Smooth muscle cell (in vitro differentiated cells): ENCODE results near the gene CREB3L2. TPM values are rescaled to one million over a fixed set of nuclear protein-coding genes. Genes with fewer than 3 reads are reported as not detected.

Experiments
- DNase-seq: peaks from one replicate; lab custom pipeline; 2025; ENCODE audit not compliant: unreplicated experiment; lab: John Stamatoyannopoulos, UW
- H2AFZ ChIP-seq: fragments of 200-600 bp; sonication (generic); 2 replicates; pipeline ENCODE4 v1.6.0; 2016; ENCODE audit warnings: antibody characterized with exemption, low read depth, mild to moderate bottlenecking
- H3F3A ChIP-seq: fragments of 200-600 bp; sonication (generic); 2 replicates; pipeline ENCODE4 v1.6.0; 2017; ENCODE audit warnings: antibody characterized with exemption, low read depth
- H3K27ac ChIP-seq: fragments of 200-600 bp; sonication (generic); 2 replicates; pipeline ENCODE4 v1.5.1; 2016; ENCODE audit warnings: low read depth, mild to moderate bottlenecking
- H3K27me3 ChIP-seq: fragments of 200-600 bp; sonication (generic); 2 replicates; pipeline ENCODE4 v1.6.1; 2016; ENCODE audit warnings: low read depth, mild to moderate bottlenecking
- H3K36me3 ChIP-seq: fragments of 200-600 bp; sonication (generic); 2 replicates; pipeline ENCODE4 v1.5.1; 2016; ENCODE audit warnings: low read depth
- H3K4me1 ChIP-seq: fragments of 200-600 bp; sonication (generic); 2 replicates; pipeline ENCODE4 v1.5.1; 2016; ENCODE audit warnings: low read depth
- H3K4me2 ChIP-seq: fragments of 200-600 bp; sonication (generic); 2 replicates; pipeline ENCODE4 v1.6.0; 2016; ENCODE audit warnings: mild to moderate bottlenecking
- H3K4me3 ChIP-seq: fragments of 200-600 bp; sonication (generic); 2 replicates; pipeline ENCODE4 v1.5.1; 2016; ENCODE audit warnings: mild to moderate bottlenecking
- H3K79me2 ChIP-seq: fragments of 200-600 bp; sonication (generic); 2 replicates; pipeline ENCODE4 v1.6.0; 2016; ENCODE audit warnings: low read depth, mild to moderate bottlenecking
- H3K9ac ChIP-seq: fragments of 200-600 bp; sonication (generic); 2 replicates; pipeline ENCODE4 v1.6.0; 2016; ENCODE audit warnings: low read depth
- H3K9me3 ChIP-seq: fragments of 200-600 bp; sonication (generic); replicated peaks from 2 replicates; pipeline ENCODE4 v1.5.1; 2016; ENCODE audit warnings: low read depth
- H4K20me1 ChIP-seq: fragments of 200-600 bp; sonication (generic); 2 replicates; pipeline ENCODE4 v1.6.0; 2016; ENCODE audit warnings: low read depth
- WGBS: methylation state at CpG from one replicate; pipeline ENCODE4 v1.1.7; 2016; ENCODE audit warnings: low lambda C conversion rate; 5-methylcytosine and 5-hydroxymethylcytosine counted together
- polyA plus RNA-seq: library from polyadenylated mRNA; unstranded; fragments of >200 nt; fragmentation: Nextera tagmentation; extraction: Ambion mirVana; gene quantifications from 2 replicates; pipeline ENCODE4 v1.2.1, GENCODE V29; 2016
- total RNA-seq: library from RNA; depleted of rRNA; stranded (reverse); fragments of >200 nt; gene quantifications from 2 replicates; pipeline ENCODE4 v1.2.3, GENCODE V29; 2014
- TF ChIP-seq, protein P1 (sequence below): fragments of 200-600 bp; sonication (generic); IDR thresholded peaks from 2 replicates; pipeline ENCODE4 v1.5.1; 2017; ENCODE audit warnings: borderline replicate concordance, mild to moderate bottlenecking, antibody characterized with exemption; ENCODE audit not compliant: insufficient read depth, poor library complexity, severe bottlenecking

Gene CREB3L2
- total and polyA plus RNA-seq, 2 experiments from 2014 or later: 27.4 to 69.1 TPM

DNA sequence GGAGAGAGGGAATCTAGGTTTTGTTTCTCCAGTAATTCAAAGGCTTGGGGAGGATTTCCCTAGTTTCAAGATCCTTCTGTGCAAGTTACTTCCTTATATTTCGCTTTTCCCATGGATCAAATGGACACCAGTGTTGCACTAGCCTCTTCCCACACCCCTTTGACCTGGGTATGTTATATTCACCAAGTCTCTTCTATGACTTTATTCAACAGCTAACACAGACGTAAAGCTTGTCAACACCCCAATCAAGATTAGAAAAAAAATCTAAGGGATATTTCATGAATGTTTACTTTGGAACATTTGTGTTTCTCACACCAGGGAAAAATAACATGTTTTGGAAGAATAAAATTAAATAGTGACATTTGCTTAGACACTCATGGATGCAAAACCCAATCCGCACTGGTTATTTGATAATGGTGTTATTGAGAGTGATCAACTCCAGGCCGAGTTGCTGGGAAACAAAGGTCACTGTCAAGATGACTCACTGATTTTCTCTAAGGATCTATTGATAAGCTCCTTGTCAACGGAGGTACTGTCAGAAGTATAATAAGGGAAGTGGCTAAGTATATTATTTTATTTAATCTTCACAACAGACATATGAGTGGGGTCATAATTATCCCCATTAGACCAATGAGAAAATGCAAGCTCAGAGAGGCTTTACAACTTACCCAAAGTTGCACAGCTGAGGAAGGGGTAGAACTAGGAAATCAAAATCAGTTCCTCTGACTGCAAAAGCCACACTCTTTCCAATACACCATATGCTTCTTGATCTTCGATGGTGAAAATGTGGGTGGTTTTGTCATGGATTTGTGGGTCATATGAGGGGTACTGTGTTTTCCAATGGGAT is 52.2 kb downstream of the CREB3L2 start:
- TF ChIP-seq, protein P1, sequence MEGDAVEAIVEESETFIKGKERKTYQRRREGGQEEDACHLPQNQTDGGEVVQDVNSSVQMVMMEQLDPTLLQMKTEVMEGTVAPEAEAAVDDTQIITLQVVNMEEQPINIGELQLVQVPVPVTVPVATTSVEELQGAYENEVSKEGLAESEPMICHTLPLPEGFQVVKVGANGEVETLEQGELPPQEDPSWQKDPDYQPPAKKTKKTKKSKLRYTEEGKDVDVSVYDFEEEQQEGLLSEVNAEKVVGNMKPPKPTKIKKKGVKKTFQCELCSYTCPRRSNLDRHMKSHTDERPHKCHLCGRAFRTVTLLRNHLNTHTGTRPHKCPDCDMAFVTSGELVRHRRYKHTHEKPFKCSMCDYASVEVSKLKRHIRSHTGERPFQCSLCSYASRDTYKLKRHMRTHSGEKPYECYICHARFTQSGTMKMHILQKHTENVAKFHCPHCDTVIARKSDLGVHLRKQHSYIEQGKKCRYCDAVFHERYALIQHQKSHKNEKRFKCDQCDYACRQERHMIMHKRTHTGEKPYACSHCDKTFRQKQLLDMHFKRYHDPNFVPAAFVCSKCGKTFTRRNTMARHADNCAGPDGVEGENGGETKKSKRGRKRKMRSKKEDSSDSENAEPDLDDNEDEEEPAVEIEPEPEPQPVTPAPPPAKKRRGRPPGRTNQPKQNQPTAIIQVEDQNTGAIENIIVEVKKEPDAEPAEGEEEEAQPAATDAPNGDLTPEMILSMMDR: no peak
- H3K4me1 ChIP-seq: peaks cover 25% of the 10 kb centered on the region
- H3K9ac ChIP-seq: no peak overlapping the region
- DNase-seq: no peak
- no peak overlapping the region for H3K4me3 ChIP-seq
- H3K36me3 ChIP-seq: no peaks in the 10 kb centered on the region
- peak overlapping the region; percentile 37 for H3K27ac ChIP-seq
- peaks cover 79% of the 10 kb centered on the region for H3K79me2 ChIP-seq
- no peaks in the 10 kb centered on the region for H3K9me3 ChIP-seq
- H3F3A ChIP-seq: peaks cover 12% of the 10 kb centered on the region
- WGBS: 72% methylated on average over 6 of the region's 6 CpGs
- H3K27me3 ChIP-seq: no peaks in the 10 kb centered on the region
- no peak overlapping the region for H3K4me2 ChIP-seq
- H4K20me1 ChIP-seq: peaks cover 76% of the 10 kb centered on the region
- H2AFZ ChIP-seq: no peak overlapping the region

DNA sequence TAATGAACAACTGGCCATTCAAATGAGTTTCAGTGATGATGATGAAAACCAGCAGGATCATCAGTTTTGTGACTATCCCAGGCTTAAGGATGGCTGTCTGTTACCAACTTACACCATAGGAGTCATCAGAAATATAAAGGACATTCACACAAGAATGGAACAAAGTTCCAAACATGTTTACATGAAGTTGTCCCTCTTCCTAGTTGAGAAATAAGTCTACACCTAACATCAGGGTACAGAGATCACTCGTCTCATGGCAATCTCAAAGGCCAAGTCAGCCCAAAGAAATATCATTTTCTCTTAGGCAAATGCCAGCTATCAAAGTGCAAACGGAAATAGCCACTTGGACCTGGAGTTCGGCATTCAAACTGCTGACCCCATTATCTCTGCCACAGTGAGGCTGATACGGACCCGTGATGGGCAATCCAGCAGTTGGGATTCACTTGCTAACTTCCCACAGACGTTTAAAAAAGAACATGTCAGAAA is 53.0 kb downstream of the CREB3L2 start:
- Histone ChIP-seq H3K27ac (no peak overlapping the region), H3K9ac (no peak overlapping the region), H3K9me3 (no peaks in the 10 kb centered on the region), H4K20me1 (peaks cover 70% of the 10 kb centered on the region), H2AFZ (no peak overlapping the region), H3K36me3 (no peaks in the 10 kb centered on the region), H3K79me2 (peaks cover 79% of the 10 kb centered on the region), H3K27me3 (no peaks in the 10 kb centered on the region), H3K4me1 (peaks cover 25% of the 10 kb centered on the region), H3K4me2 (no peak overlapping the region), H3K4me3 (no peak overlapping the region), H3F3A (peaks cover 8% of the 10 kb centered on the region)
- TF ChIP-seq, protein P1: no peak
- no peak for DNase-seq
- 92% methylated on average over 6 of the region's 6 CpGs for WGBS

DNA sequence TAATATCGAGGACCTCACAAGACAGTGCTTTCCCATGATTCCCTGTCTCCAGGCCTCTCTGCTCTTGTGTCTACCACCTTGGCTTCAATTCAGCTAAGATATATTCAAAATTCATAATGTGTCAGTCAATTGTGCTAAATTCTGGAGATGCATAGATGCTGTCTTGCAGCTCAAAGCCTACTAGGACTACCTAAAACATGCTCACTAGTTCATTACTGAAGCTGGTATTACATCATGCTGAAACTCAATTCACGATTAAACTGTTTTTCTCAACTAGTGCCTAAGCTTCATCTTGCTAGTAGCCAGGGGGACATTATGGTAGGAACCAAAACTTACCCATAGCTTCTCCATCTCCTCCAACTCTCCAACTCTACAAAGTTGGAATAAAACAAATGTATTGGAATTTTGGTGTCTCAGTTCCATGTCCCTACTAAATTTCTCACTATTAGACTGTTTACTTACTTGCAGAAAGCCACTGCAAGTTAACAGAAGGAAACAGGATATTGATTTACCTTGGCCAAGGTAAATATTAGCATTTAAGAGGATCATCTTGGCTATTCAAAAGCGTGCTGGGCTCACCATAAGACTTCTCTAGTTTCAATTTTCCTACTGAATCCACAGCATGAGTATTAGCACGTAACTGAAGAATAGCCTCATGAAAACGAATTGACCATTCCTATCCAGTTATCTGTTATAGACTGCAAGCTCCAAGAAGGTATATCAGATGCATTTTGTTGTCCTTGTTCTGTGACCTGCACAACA is 53.6 kb downstream of the CREB3L2 start:
- no peaks in the 10 kb centered on the region for H3K27me3 ChIP-seq
- no peak for DNase-seq
- peaks cover 79% of the 10 kb centered on the region for H3K79me2 ChIP-seq
- 97% methylated on average over 5 of the region's 5 CpGs for WGBS
- H3K36me3 ChIP-seq: no peaks in the 10 kb centered on the region
- H2AFZ ChIP-seq: no peak overlapping the region
- H3K4me1 ChIP-seq: peaks cover 25% of the 10 kb centered on the region
- TF ChIP-seq, protein P1: no peak
- H4K20me1 ChIP-seq: peaks cover 70% of the 10 kb centered on the region
- no peak overlapping the region for H3K27ac ChIP-seq
- H3F3A ChIP-seq: peaks cover 8% of the 10 kb centered on the region
- no peak overlapping the region for H3K4me2 ChIP-seq
- no peaks in the 10 kb centered on the region for H3K9me3 ChIP-seq
- no peak overlapping the region for H3K4me3 ChIP-seq
- H3K9ac ChIP-seq: no peak overlapping the region
